ENCODE data around the gene KLHDC8A.

The KLHDC8A gene

GRCh38 chr1:205344066-205344928 lies 12.4 kb downstream of the KLHDC8A start:
- Histone ChIP-seq H3K4me3 (ENCODE audit: extremely low read depth, insufficient read depth, low read length, poor library complexity, severe bottlenecking) (peak overlapping the region; percentile 44), H3K9me3 (ENCODE audit: control insufficient read depth, low read length) (no peaks in the 10 kb centered on the region), H3K4me1 (ENCODE audit: control insufficient read depth, insufficient read depth, low read length, poor library complexity, severe bottlenecking) (peaks cover 24% of the 10 kb centered on the region), H3K27ac (ENCODE audit: low read depth, low read length, severe bottlenecking) (no peak overlapping the region), H3K36me3 (ENCODE audit: control insufficient read depth, insufficient read depth, low read length) (no peaks in the 10 kb centered on the region)
- 20 to 27% methylated on average over 22 to 24 of the region's 59 CpGs for WGBS, 2 experiments (ENCODE audit: insufficient coverage in 2 of 2)

GRCh38 chr1:205343431-205344065 lies 13.2 kb downstream of the KLHDC8A start:
- Histone ChIP-seq H3K4me3 (ENCODE audit: extremely low read depth, insufficient read depth, low read length, poor library complexity, severe bottlenecking) (peak overlapping the region; percentile 44), H3K27ac (ENCODE audit: low read depth, low read length, severe bottlenecking) (no peak overlapping the region), H3K9me3 (ENCODE audit: control insufficient read depth, low read length) (no peaks in the 10 kb centered on the region), H3K36me3 (ENCODE audit: control insufficient read depth, insufficient read depth, low read length) (no peaks in the 10 kb centered on the region), H3K4me1 (ENCODE audit: control insufficient read depth, insufficient read depth, low read length, poor library complexity, severe bottlenecking) (peaks cover 19% of the 10 kb centered on the region)
- 3 to 8% methylated on average over 43 to 59 of the region's 63 CpGs for WGBS, 2 experiments (ENCODE audit: insufficient coverage in 2 of 2)

- Histone ChIP-seq H3K36me3 (ENCODE audit: control insufficient read depth, insufficient read depth, low read length) (no peaks in the 10 kb centered on the region), H3K27ac (ENCODE audit: low read depth, low read length, severe bottlenecking) (no peak overlapping the region), H3K4me1 (ENCODE audit: control insufficient read depth, insufficient read depth, low read length, poor library complexity, severe bottlenecking) (peaks cover 13% of the 10 kb centered on the region), H3K9me3 (ENCODE audit: control insufficient read depth, low read length) (no peaks in the 10 kb centered on the region), H3K4me3 (ENCODE audit: extremely low read depth, insufficient read depth, low read length, poor library complexity, severe bottlenecking) (peak overlapping the region; percentile 44)
- 86 to 87% methylated on average over 10 to 12 of the region's 12 CpGs for WGBS, 2 experiments (ENCODE audit: insufficient coverage in 2 of 2)
Measured at GRCh38 chr1:205342986-205343385, 13.7 kb downstream of the KLHDC8A start.

GRCh38 chr1:205340676-205341075 lies 16.0 kb downstream of the KLHDC8A start:
- Histone ChIP-seq H3K36me3 (ENCODE audit: control insufficient read depth, insufficient read depth, low read length) (no peaks in the 10 kb centered on the region), H3K4me1 (ENCODE audit: control insufficient read depth, insufficient read depth, low read length, poor library complexity, severe bottlenecking) (no peaks in the 10 kb centered on the region), H3K9me3 (ENCODE audit: control insufficient read depth, low read length) (no peaks in the 10 kb centered on the region), H3K27ac (ENCODE audit: low read depth, low read length, severe bottlenecking) (no peak overlapping the region), H3K4me3 (ENCODE audit: extremely low read depth, insufficient read depth, low read length, poor library complexity, severe bottlenecking) (no peak overlapping the region)
- 100% methylated on average over 1 of the region's 1 CpG for WGBS, 2 experiments (ENCODE audit: insufficient coverage in 2 of 2)

GRCh38 chr1:205339717-205340116 lies 17.0 kb downstream of the KLHDC8A start:
- WGBS, 2 experiments (ENCODE audit: insufficient coverage in 2 of 2) = 82 to 94% methylated on average over 3 to 4 of the region's 4 CpGs
- Histone ChIP-seq H3K4me1 (ENCODE audit: control insufficient read depth, insufficient read depth, low read length, poor library complexity, severe bottlenecking) (no peaks in the 10 kb centered on the region), H3K27ac (ENCODE audit: low read depth, low read length, severe bottlenecking) (no peak overlapping the region), H3K4me3 (ENCODE audit: extremely low read depth, insufficient read depth, low read length, poor library complexity, severe bottlenecking) (no peak overlapping the region), H3K9me3 (ENCODE audit: control insufficient read depth, low read length) (no peaks in the 10 kb centered on the region), H3K36me3 (ENCODE audit: control insufficient read depth, insufficient read depth, low read length) (no peaks in the 10 kb centered on the region)

GRCh38 chr1:205339197-205339702 lies 17.5 kb downstream of the KLHDC8A start:
- Histone ChIP-seq H3K4me1 (ENCODE audit: control insufficient read depth, insufficient read depth, low read length, poor library complexity, severe bottlenecking) (no peaks in the 10 kb centered on the region), H3K36me3 (ENCODE audit: control insufficient read depth, insufficient read depth, low read length) (no peaks in the 10 kb centered on the region), H3K4me3 (ENCODE audit: extremely low read depth, insufficient read depth, low read length, poor library complexity, severe bottlenecking) (no peak overlapping the region), H3K27ac (ENCODE audit: low read depth, low read length, severe bottlenecking) (no peak overlapping the region), H3K9me3 (ENCODE audit: control insufficient read depth, low read length) (no peaks in the 10 kb centered on the region)
- 93 to 96% methylated on average over 16 to 20 of the region's 21 CpGs for WGBS, 2 experiments (ENCODE audit: insufficient coverage in 2 of 2)

GRCh38 chr1:205338011-205338410 lies 18.7 kb downstream of the KLHDC8A start:
- Histone ChIP-seq H3K4me3 (ENCODE audit: extremely low read depth, insufficient read depth, low read length, poor library complexity, severe bottlenecking) (no peak overlapping the region), H3K4me1 (ENCODE audit: control insufficient read depth, insufficient read depth, low read length, poor library complexity, severe bottlenecking) (no peaks in the 10 kb centered on the region), H3K9me3 (ENCODE audit: control insufficient read depth, low read length) (no peaks in the 10 kb centered on the region), H3K27ac (ENCODE audit: low read depth, low read length, severe bottlenecking) (no peak overlapping the region), H3K36me3 (ENCODE audit: control insufficient read depth, insufficient read depth, low read length) (no peaks in the 10 kb centered on the region)
- WGBS, 2 experiments (ENCODE audit: insufficient coverage in 2 of 2) = 73 to 92% methylated on average over 5 to 6 of the region's 7 CpGs

GRCh38 chr1:205337481-205337880 lies 19.2 kb downstream of the KLHDC8A start:
- 58 to 72% methylated on average over 5 to 7 of the region's 7 CpGs for WGBS, 2 experiments (ENCODE audit: insufficient coverage in 2 of 2)

GRCh38 chr1:205335692-205336091 lies 21.0 kb downstream of the KLHDC8A start:
- WGBS, 2 experiments (ENCODE audit: insufficient coverage in 2 of 2) = 0 to 3% methylated on average over 2 to 4 of the region's 4 CpGs
- no peaks in the 10 kb centered on the region for H3K4me1 ChIP-seq (ENCODE audit: control insufficient read depth, insufficient read depth, low read length, poor library complexity, severe bottlenecking)

More at GRCh38 chr1:205337481-205337880, 19.2 kb downstream of the KLHDC8A start:
- Histone ChIP-seq H3K9me3 (ENCODE audit: control insufficient read depth, low read length) (no peaks in the 10 kb centered on the region), H3K4me1 (ENCODE audit: control insufficient read depth, insufficient read depth, low read length, poor library complexity, severe bottlenecking) (no peaks in the 10 kb centered on the region), H3K4me3 (ENCODE audit: extremely low read depth, insufficient read depth, low read length, poor library complexity, severe bottlenecking) (no peak overlapping the region), H3K36me3 (ENCODE audit: control insufficient read depth, insufficient read depth, low read length) (no peaks in the 10 kb centered on the region), H3K27ac (ENCODE audit: low read depth, low read length, severe bottlenecking) (no peak overlapping the region)

GRCh38 chr1:205332015-205332791 lies 24.5 kb downstream of the KLHDC8A start:
- no peak overlapping the region for H3K27ac ChIP-seq (ENCODE audit: low read depth, low read length, severe bottlenecking)
- H3K36me3 ChIP-seq (ENCODE audit: control insufficient read depth, insufficient read depth, low read length) = no peaks in the 10 kb centered on the region
- 93 to 99% methylated on average over 4 to 6 of the region's 11 CpGs for WGBS, 2 experiments (ENCODE audit: insufficient coverage in 2 of 2)
- H3K9me3 ChIP-seq (ENCODE audit: control insufficient read depth, low read length) = no peaks in the 10 kb centered on the region
- H3K4me3 ChIP-seq (ENCODE audit: extremely low read depth, insufficient read depth, low read length, poor library complexity, severe bottlenecking) = no peak overlapping the region
- peaks cover under 1% of the 10 kb centered on the region for H3K4me1 ChIP-seq (ENCODE audit: control insufficient read depth, insufficient read depth, low read length, poor library complexity, severe bottlenecking)

More at GRCh38 chr1:205335692-205336091, 21.0 kb downstream of the KLHDC8A start:
- Histone ChIP-seq H3K4me3 (ENCODE audit: extremely low read depth, insufficient read depth, low read length, poor library complexity, severe bottlenecking) (no peak overlapping the region), H3K9me3 (ENCODE audit: control insufficient read depth, low read length) (no peaks in the 10 kb centered on the region), H3K36me3 (ENCODE audit: control insufficient read depth, insufficient read depth, low read length) (no peaks in the 10 kb centered on the region), H3K27ac (ENCODE audit: low read depth, low read length, severe bottlenecking) (no peak overlapping the region)
